HG03060 (cell line): ENCODE measurements around the gene MCF2L2.
A peak's percentile ranks its signal among the peaks of the same experiment; 100 is the strongest.

ENCODE experiments used
- ATAC-seq: cut with Tn5 transposase; IDR thresholded peaks from one replicate; pipeline ENCODE4 v1.9.1; 2021; ENCODE audit warnings: low read depth, moderate number of reproducible peaks; ENCODE audit not compliant: unreplicated experiment

Gene MCF2L2

DNA sequence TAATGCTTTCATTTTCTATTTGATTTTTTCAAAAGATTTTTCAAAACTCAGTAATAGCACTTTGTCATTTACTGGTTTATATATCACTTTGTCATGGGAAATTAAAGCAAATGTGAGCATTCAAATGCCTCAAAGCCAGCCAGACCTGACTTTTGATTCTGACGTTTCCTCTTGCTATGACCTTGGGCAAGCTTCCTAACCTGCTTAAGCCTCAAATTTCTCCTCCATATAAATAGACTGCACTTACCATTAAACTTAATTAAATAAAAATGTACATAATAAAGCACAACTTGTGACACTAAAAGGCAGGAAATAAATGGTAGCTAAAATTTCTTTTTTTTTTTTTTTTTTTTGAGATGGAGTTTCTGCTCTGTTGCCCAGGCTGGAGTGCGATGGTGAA is 19.2 kb downstream of the MCF2L2 start:
- ATAC-seq: no peak

DNA sequence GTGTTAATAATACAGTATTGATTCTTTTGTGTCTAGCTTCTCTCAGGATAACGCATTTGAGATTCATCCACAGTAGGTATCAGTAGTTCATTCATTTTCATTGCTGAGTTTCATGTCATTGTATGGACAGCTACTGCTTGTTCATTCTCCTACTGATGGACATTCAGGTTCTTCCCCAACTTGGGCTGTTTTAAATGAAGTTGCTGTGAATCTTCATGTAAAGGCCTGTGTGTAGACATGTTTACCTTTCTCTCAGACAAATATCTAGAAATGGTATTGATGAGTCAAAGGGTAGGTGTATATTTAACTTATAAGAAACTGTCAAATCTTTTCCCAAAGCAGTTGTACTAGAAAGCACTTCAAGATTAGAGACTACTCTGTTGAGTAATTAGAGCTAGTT is 26.7 kb downstream of the MCF2L2 start:
- ATAC-seq: no peak

DNA sequence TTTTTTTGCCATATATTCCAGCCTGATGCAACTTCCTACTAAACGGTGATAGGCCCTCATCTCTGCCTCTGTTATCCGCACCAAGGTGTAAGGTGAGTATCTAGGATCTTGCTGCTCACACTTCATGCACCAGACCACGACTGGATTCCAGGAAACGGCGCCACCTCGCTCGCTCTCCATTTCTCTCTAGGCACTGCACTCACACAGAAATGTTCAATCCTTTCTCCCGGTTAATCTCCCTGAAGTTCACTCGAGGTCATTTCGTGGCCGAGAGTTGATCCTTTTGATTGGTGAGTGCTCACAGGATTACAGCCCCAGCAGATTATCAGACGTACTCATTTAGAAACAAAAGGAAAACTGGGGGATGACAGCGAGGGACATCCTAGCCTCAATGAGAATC is 28.1 kb downstream of the MCF2L2 start:
- ATAC-seq: no peak

DNA sequence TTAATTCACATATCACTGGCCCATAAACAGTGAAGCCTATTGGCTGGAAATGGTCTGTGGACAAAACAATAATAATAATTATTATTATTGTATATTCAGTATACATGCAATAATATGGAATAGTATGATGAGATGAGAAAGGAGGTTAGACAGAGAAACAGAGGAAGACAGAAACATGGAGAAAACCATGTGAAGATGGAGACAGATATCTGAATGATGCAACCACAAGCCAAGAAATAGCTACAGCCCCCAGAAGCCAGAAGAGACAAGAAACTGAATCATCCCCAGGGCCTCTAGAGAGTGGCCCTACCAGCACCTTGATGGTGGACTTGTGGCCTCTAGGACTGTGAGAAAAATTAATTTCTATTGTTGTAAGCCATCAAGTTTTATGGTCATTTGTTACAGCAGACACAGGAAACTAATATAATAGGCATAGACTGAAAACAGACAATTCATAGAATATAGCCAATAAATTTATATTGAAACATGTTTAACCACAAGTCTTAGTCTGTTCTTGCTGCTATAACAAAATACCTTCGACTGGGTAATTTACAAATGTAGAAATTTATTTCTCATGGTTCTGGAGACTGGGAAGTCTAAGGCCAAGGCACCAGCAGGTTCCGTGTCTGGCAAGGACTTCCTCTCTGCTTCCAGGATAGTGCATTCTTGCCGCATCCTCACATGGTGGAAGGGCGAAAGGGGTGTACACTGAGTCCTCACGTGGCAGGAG is 31.6 kb downstream of the MCF2L2 start:
- no peak for ATAC-seq

DNA sequence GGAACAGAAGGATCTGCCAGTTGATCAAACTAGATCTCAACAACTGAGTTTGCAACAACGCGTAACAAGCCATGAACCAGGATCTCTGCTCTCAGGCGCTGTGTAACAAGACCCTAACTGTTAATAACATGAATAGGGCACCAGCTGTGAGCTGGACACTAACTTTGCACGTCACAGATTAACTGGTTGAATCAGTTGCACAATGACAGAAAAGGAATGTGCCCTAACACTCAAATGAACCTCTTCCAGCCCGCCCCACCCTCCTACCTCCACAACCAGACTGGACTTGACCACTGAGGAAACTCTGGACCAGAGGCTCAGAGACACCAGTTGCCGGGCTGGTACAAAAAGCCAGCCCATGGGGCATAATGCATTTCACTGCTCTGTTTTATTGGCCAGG is 34.3 kb downstream of the MCF2L2 start:
- ATAC-seq: no peak

DNA sequence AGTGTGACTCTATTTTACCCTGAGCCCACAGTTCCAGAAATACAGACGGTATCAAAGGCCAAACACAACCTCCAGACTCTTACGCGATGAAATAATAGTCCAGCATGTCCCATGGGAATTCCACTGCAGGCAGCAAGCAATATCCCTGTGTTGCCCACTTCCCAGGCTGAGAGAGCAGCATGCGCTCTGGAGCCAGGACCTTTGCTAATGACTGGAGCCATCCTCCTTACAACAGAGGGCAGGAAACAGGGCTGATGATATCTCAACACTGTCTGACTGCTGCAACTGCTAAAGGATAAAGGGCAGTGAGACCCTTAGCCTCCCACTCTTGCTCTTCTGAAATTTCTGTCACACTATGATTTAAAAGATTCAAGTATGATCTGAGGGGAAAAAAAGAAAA is 34.8 kb downstream of the MCF2L2 start:
- ATAC-seq: no peak

DNA sequence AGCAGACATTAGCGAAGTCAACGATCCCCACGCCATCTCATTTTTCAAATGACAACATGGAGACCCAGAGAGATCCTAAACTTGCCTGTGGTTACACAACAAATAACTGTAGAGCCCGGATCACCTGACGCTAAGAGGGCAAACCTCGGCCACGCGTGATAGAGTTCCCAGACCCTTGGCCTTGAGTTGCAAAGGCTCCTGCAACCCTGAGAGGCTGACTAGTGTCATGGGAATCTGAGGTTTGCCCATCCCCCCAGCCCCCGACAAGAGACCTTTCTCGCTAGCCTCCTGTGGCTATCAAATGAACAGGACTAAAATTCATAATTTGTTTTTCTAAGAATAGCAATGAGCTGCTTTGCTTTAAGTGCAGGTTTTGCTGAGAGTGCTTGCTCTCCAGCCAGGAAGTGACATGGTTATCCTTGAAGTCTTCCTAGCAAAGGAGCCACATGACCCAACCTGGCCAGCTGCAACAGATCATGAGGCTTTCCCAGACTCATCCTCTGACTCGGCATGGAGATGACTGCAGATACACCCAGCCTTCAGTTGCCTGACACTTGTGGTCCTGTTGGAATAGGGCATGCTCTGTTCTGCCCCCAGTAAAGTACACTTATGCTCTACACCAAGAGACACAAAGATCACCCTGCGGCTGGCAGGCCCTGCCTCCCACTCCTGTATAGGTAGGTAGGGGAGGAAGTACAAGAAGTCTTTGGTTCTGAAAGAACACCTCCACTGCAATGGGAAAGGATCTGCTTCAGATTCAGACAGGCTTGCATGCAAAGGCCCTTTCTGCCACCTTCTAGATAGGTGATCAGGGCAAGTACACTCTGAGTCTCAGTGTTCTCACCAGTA is 36.0 kb downstream of the MCF2L2 start:
- no peak for ATAC-seq

DNA sequence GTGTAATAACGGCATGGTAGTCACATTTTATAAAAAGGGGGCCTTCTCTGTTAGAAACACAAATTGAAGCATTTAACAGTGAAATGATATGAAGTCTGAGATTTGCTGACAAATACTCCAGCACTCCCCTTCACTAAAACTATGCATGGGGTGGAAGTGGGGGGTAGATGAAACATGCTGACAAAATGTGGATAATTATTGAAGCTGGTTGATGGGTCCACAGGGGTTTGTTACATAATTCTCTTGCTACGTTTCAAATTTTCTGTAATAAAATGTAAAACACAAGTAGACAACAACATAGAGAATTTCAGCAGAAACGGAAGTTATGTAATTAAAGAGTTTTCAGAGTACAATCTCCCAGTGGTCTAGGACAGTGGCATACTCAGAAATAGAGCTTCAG is 37.0 kb downstream of the MCF2L2 start:
- no peak for ATAC-seq

DNA sequence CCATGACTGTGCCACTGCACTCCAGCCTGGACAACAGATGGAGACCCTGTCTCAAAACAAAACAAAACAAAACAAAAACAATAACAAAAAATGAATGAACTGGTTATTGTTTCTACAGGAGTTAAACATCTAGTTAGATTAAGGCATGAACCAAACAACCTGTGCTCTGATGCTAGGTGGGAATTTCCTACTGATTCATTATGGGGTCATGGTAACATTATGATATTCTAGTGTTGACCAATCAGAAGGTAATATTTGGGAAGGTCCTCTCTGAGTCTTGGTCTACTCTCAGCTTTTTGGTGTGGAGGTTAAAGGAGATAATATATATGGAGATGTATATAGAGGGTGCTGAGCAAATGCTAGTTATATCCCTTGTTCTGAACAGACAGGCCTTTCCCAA is 37.6 kb downstream of the MCF2L2 start:
- no peak for ATAC-seq

DNA sequence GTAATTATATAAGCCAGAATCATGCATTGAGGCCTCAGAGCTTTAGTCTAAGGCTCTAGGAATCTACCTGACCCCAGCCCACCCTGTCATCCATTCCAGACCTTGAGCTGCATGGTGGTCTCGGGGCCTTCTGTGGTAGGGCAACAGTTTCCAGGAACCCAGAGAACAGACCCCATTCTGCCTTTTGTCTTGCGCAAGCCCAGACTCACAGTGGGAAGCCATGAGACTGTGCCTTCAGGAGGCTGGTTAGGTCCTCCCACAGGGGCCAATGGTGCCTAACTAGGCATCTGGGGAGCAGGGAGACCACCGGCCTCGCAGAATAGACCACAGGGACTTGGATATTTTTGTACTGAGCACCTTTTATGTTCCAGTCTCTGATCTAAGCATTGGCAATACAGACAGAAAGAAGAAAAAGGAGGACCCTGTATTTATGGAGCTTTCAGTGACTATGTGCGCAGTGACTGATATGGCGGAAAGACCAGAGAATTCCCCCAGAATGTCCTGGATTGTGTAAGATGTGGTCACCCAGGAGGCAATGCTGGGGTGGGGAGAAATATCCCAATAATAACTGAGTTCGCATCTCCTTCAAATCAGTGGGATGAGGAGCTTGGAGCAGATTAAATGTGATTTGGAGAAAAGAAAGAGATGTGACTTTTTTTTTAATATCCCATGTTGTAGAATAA is 40.1 kb downstream of the MCF2L2 start:
- ATAC-seq: no peak

DNA sequence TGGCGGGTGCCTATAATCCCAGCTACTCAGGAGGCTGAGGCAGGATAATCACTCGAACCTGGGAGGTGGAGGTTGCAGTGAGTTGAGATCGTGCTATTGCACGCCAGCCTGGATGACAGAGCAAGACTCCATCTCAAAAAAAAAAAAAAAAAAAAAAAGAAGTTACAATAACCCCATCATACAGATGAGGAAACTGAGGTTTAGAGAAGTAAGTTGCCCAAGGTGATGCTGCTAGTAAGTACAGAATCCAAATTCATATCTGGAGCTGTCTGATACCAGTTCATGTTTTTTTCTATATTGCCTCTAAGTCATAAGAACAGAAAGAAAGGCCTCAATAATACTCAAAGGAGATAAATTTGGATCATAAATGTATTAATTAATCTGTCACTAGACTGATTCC is 40.6 kb downstream of the MCF2L2 start:
- ATAC-seq: no peak

DNA sequence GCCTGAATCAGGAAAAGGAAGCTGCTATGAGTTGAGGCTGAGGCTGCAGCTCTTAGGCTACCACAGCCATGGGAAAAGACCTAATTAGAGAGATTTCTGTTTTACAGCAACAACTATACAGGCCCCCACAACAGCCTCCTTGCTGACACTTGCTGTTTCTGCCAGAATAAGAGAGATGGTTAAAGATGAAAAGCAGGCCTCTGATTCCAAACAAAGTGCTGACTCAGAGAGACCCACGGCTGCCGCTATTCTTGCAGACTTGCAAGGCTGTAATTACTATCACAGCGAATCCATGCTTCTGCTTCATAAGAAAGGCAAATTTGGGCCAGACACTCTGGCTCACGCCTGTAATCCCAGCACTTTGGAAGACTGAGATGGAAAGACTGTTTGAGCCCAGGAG is 41.8 kb downstream of the MCF2L2 start:
- no peak for ATAC-seq

DNA sequence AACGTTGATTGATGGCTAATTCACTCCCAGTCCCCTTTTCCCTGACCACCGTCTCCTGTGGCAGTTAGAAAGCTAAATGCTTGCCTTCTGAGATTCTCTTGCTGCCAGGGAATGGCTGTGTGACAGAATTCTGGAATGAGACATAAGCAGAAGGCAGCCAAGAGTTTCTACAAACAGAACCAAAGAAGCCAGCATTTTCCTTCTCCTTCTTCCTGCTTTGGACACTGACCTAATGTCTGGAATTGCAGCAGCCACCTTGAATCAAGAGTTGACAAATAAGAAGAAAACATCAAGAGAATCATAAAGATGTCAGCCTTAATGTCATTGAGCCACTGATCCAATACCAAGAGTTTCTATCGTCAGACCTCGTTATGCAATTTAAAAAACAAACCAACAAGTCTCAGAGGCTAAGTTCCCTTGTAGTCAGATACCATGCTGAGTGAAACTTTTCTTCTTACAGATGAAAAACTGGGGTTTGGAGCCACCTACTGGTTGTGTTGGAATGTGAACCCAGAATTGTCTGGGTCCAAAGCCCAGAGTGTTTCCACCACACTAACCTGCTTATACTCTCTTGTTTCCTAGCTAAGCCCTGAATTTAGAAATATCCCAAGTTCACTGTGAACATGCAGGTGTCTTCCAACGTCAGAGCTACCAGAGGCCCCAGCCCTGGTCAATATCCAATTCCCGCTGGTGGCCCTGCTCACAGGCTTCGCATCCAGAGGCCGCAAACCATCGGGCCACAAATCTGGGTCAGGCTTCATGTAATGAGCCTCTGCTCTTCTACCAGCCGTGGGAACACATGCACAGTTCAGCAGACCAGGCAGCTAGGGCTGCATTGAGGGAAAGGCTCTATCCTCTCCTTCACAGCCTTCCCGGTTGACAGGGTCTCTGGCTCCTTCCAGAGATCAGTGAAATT is 42.5 kb downstream of the MCF2L2 start:
- no peak for ATAC-seq

DNA sequence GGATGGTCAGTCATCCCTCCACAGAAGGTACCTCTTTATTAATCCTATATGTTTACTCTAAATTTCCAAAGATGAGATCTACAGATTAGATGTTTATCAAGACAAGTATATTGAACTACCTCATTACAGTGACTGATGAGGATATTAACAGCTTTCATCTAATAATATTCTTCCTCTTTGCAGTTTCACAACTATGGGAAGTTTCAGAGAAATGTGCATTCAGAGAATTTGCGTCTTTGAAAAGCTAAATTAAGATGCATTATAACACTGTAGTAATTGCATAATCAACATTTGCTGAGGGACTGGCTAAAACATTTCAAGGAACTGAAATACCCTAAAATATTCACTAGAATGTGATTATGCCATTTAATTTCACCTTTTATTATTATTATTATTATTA is 46.7 kb downstream of the MCF2L2 start:
- no peak for ATAC-seq

DNA sequence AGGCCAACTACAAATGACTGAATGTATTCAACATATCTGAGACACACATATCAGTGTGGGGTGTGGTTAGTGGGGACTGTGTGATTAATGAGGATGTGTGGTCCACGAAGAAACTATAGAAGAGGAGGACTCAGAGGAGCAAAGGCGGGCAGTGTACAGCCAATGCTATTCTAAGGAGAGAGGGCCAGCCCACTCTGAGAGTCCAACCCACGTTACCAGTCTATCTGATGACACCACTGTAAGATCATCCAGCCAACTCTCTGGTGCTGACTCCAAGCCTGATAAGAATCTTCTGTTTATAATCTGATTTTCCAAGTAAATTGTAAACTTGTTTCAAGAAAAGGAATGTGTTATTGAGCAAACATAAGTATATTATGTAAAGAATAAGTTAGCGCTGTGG is 47.2 kb downstream of the MCF2L2 start:
- no peak for ATAC-seq

DNA sequence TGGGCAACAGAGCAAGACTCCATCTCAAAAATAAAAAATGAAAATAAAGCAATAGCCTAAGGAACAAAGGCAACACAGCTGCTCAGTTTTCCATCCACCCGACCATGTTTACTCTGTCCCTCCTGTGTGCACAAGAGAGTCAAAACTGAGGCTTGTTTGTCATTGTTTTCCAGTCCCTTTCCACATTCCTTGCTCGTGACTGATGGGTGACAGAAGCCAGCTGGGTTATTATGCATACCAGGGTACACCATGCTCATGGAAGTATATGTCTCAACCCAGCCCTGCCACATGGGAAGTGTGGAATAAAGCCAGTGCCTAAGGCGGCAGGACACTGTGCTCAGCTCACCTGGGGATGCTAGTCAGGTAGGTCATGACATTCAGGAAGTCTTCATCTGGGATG is 49.5 kb downstream of the MCF2L2 start:
- no peak for ATAC-seq

DNA sequence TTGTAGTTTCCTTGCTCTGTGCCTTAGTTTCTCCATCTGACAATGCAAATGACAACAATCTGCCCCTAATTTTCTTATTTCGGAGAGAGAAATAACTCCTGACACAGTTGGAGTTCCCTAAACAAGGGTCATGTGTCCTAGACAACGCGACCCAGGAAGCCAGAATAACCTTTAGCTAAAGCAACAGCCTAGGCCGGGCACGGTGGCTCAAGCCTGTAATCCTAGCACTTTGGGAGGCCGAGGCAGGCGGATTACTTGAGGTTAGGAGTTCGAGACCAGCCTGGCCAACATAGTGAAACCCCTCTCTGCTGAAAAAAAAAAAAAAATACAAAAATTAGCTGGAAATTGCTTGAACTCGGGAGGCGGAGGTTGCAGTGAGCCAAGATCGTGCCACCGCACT is 49.9 kb downstream of the MCF2L2 start:
- no peak for ATAC-seq

DNA sequence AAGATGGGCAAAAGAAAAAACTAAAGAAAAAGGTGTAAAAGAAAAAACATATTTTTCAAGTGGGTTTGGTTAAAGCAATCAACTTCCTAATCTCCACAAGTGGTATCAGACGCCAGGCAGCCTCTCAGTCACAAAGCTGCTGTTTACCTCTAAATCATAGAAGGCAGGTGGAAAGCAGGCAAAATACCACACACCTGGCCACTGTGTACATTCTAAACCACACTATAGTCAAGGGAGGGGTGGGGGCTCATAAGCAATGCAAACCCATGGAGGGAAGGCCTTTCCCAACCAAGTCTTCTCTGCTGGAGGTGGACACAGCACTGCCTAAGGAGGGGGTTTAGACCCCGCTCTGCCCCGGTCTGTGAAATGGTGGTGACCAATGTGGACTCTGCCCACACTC is 50.4 kb downstream of the MCF2L2 start:
- ATAC-seq: no peak

DNA sequence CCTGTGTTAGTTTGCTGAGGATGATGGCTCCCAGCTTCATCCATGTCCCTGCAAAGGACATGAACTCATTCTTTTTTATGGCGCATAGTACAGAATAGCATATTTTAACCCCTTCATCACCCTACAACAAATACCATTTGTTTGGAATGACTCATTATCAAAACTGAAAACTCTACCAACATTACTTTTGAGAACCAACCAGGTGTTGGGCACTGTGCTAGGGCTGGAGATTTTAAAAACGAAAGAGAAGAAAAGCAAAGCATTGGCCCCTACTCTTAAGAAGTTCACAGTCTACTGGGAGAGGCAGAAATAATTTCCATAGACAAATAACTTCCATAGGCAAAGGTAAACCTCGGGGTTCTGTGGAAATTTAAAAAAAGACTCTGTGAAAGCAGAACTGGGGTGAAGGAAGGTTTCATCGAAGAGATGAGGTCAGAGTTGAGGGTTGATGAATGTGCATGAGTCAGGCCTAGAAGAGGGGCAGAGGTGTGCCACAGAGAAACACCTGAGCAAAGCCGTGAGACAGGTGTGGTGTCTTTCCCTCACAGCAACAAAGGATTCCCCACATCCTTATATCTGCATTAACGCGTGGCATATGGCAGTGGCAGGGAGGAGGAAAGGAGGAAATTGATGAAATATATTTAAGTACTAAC is 51.0 kb downstream of the MCF2L2 start:
- peak; percentile 38 for ATAC-seq

DNA sequence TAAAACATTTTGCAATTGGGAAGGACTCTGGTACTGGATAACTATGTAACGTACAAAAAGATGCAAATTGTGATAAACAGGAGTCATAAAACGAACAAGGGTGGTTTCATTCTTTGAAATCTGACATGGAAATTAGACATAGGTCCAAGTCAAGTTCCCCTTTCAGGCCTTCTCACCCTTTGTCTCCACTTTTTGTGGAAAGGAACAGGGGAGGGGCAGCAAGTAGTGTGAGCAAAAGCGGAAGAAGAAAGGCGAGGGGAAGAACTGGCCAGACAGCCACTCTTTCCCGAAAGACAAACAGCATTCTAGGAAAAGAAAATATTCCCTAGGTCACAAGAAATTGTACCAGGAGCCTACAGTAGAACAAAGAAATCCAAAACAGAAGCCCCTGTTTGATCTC is 52.6 kb downstream of the MCF2L2 start:
- ATAC-seq: no peak
